GM21786 (cell line): ENCODE results near the gene HS6ST2.
A peak's percentile ranks its signal among the peaks of the same experiment; 100 is the strongest.

Experiments
- ATAC-seq: cut with Tn5 transposase; IDR thresholded peaks from one replicate; pipeline ENCODE4 v1.9.1; 2021; ENCODE audit not compliant: unreplicated experiment

The HS6ST2 gene

GRCh38 chrX:132624466-132624865 lies 334.0 kb downstream of the HS6ST2 start:
- no peak for ATAC-seq

GRCh38 chrX:132623942-132624341 lies 334.5 kb downstream of the HS6ST2 start:
- ATAC-seq, result no peak

- no peak for ATAC-seq
Observed at GRCh38 chrX:132623300-132623699, 335.1 kb downstream of the HS6ST2 start.

GRCh38 chrX:132622130-132622529 lies 336.3 kb downstream of the HS6ST2 start:
- no peak for ATAC-seq

GRCh38 chrX:132618810-132619209 lies 339.6 kb downstream of the HS6ST2 start:
- no peak for ATAC-seq

- ATAC-seq, result peak; percentile 69
Observed at GRCh38 chrX:132615391-132616131, 342.9 kb downstream of the HS6ST2 start.

GRCh38 chrX:132614297-132614696 lies 344.1 kb downstream of the HS6ST2 start:
- ATAC-seq, result no peak

GRCh38 chrX:132613801-132614200 lies 344.6 kb downstream of the HS6ST2 start:
- no peak for ATAC-seq

GRCh38 chrX:132612821-132613564 lies 345.4 kb downstream of the HS6ST2 start:
- ATAC-seq, result peak; percentile 63

- ATAC-seq, result no peak
Observed at GRCh38 chrX:132610536-132610935, 347.9 kb downstream of the HS6ST2 start.

- ATAC-seq, result no peak
Observed at GRCh38 chrX:132609362-132609848, 349.0 kb downstream of the HS6ST2 start.

- ATAC-seq, result no peak
Observed at GRCh38 chrX:132603700-132604286, 354.6 kb downstream of the HS6ST2 start.

GRCh38 chrX:132602701-132603100 lies 355.7 kb downstream of the HS6ST2 start:
- no peak for ATAC-seq

- ATAC-seq, result no peak
Observed at GRCh38 chrX:132594999-132595398, 363.4 kb downstream of the HS6ST2 start.

- no peak for ATAC-seq
Observed at GRCh38 chrX:132594129-132594528, 364.3 kb downstream of the HS6ST2 start.

GRCh38 chrX:132592880-132593279 lies 365.5 kb downstream of the HS6ST2 start:
- no peak for ATAC-seq

GRCh38 chrX:132591719-132592275 lies 366.6 kb downstream of the HS6ST2 start:
- ATAC-seq, result no peak

GRCh38 chrX:132590350-132591026 lies 367.9 kb downstream of the HS6ST2 start:
- no peak for ATAC-seq

GRCh38 chrX:132584936-132585335 lies 373.5 kb downstream of the HS6ST2 start:
- ATAC-seq, result no peak

- ATAC-seq, result no peak
Observed at GRCh38 chrX:132576939-132577338, 381.5 kb downstream of the HS6ST2 start.
